GM21360 (cell line): ENCODE data around the gene OSER1.
A peak's percentile ranks its signal among the peaks of the same experiment; 100 is the strongest.
"Not testable (repeated sequence)": the region's sequence is repeated elsewhere in the genome, so short reads cannot be mapped to it uniquely, and the experiment has no call there.

ENCODE experiments used
- ATAC-seq: cut with Tn5 transposase; IDR thresholded peaks from one replicate; pipeline ENCODE4 v1.9.1; 2021; ENCODE audit warnings: mild to moderate bottlenecking, moderate library complexity; ENCODE audit not compliant: unreplicated experiment

The OSER1 gene

GRCh38 chr20:44210406-44211176 lies at the start of gene OSER1:
Gene OSER1, minus strand, starts transcription at chr20:44210771. Its CDS starts 3,814 bp downstream, at chr20:44206957.
- peak; percentile 72 for ATAC-seq

DNA sequence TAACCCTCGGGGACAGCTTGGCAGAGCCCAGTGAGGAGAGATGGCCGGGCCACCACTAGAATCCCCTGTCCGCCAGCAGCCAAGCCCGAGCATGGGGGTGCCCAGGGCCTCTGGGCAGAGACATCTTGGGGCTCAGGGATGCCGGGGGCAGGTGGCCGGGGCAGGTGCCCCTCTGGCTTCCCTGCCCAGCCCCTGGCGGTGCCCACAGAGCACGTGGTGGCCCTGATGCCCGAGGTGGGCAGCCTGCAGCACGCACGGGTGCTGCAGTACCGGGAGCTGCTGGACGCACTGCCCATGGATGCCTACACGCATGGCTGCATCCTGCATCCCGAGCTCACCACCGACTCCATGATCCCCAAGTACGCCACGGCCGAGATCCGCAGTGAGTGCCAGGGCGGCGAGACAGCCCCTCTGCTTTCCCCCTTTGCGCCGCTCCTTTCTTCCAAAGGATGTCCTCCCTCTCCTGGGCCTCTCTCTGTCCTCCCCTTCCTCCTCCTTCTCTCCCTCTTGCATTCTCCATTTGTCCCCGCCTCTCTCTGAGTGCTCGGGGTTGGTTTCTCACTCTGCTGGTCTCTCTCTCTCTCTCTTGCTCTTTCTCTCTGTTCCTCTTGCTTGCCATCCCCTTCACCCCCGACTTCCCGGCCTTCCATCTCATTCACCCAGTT lies 47.8 kb upstream of the OSER1 start:
- ATAC-seq: no peak

GRCh38 chr20:44256961-44257360 lies 46.4 kb upstream of the OSER1 start:
- no peak for ATAC-seq

DNA sequence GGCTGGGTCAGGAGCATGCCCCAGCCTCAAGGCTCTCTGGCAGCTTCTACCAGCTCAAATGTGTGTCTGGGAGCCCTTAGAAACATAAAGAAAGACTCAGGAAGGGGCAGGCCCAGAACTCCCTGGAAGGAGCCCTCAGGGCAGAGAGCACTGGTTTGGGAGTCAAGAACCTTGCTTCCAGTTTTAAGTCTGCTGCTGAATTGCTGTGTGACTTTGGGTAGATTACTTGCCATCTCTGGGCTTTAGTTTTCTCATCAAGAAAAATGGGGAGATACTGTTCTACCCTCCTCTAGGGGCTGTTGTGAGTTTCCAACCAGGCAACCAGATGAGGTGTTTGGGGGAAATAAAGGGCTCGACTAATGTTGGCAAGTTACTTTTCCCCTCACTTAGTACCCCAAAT lies 45.4 kb upstream of the OSER1 start:
- no peak for ATAC-seq

GRCh38 chr20:44254073-44254472 lies 43.5 kb upstream of the OSER1 start:
- no peak for ATAC-seq

DNA sequence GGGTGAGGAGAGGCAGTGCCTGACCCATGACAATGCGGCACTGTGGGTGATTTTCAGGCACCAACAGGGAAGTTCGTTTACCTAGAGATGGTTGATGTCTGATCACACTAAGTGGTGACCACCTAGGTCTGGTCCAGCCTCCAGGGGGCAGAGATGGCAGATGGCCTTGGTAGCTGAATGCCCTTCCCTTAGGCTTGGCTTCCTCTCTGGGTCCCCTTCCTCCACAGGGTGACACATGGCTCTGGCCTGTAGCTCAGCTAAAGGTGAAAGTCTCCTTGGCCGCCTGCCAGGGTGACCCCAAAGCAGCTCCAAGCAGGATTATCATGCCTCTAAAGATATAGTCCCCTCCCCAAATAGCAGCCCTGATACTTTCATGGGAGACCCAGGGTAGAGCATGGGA lies 43.0 kb upstream of the OSER1 start:
- no peak for ATAC-seq

- no peak for ATAC-seq
These were observed 40.7 kb upstream of the OSER1 start for GRCh38 chr20:44251284-44251683.

- no peak for ATAC-seq
These were observed 37.8 kb upstream of the OSER1 start for GRCh38 chr20:44248410-44248759.

DNA sequence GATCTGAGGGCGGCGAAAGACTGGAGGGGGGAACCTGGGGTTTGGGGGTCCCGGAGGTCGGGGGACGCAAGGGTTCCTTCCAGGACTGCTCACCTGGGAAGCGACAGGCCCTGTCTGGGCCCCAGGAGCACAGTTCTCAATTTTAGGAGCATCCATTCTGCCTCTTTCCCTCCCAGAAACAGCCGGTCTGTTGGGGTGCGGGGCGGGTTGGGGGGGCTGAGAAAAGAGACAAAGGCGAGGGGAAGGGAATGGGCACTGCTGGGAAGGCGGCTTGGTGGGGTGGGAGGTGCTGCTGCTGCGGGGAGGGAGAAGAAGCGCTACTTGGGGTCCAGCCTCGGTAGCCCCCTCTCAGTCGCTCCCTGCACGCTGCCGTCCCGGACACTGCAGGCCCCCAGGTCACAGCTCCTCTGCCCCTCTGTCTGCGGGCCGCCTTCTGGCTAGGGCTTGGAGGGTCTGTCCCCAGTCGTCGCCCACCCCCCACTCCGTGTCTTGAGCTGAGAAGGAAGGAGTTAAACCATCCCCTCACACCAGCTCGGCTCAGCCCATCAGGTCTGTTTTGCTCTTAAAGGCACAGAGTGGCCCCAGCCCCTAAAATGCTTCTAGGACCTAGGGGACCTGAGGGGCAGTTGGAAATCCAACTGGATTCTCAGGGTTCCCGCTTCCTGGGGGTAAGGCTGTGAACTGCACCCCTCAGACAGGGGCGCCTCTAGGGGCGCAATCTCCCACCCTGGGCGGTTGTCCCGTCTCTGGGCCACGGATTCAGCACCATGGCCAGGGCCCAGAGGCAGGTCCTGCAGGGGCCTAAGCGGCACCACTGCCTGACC lies 37.2 kb upstream of the OSER1 start:
- ATAC-seq: no peak

- ATAC-seq: no peak
These were observed 36.6 kb upstream of the OSER1 start, which contains the start of gene GDAP1L1 for GRCh38 chr20:44247131-44247571. Gene GDAP1L1, plus strand, starts transcription at chr20:44247308. Its CDS starts 27 bp downstream, at chr20:44247335.

DNA sequence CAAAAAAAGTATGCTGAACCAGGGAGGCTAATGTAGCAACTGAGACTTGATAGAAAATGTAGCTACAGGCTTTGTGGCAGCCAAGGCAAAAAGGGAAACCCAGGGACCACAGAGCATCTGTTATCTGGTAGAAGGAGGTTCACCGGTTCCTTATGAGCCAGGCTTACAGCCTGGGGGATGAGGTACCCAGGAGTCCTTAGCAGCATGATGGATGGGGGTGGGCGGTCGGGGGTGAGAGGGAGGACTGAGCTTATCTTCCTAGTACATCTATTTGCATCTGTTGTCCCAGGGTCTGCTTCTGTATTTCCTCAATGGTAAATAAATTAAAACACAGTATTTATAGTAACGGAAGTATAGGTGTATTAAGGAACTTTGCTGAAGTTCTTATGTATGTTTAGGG lies 35.4 kb upstream of the OSER1 start:
- ATAC-seq: no peak

DNA sequence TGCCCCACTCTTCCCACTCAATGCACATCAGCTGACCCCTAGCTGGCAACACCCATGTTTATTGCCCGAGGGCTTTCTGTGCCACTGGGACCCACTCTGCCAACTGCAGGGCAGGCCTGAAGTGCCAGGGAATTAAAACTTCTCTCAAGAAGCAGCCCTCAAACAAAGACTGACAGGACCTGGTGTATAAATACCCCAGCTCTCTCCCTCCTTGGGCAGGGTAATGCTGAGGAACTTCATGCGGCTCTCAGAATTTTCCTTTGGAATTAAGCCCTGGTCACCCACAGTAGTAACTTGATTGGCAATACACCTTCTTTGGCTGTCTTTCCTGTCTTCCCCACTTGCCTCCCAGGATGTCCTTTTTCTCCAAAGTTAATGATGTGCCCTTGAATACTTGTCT lies 31.2 kb upstream of the OSER1 start:
- no peak for ATAC-seq

DNA sequence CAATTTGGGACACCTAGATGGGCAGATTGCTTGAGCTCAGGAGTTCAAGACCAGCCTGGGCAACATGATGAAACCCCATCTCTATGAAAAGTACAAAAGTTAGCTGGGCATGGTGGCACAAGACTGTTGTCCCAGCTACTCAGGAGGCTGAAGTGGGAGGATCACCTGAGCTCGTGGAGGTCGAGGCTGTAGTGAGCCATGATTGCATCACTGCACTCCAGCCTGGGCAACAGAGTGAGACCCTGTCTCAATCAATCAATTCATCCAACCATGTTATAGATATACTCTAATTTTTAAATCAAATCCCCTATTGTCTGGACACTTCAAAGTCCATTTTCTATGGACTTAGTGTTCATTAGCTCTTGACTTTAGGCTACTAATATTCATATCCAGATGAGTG lies 26.3 kb upstream of the OSER1 start:
- not testable (repeated sequence) for ATAC-seq

- ATAC-seq: no peak
These were observed 25.1 kb upstream of the OSER1 start for GRCh38 chr20:44235702-44236101.

- no peak for ATAC-seq
These were observed 24.2 kb upstream of the OSER1 start for GRCh38 chr20:44234566-44235317.

- no peak for ATAC-seq
These were observed 23.0 kb upstream of the OSER1 start for GRCh38 chr20:44233436-44234016.

DNA sequence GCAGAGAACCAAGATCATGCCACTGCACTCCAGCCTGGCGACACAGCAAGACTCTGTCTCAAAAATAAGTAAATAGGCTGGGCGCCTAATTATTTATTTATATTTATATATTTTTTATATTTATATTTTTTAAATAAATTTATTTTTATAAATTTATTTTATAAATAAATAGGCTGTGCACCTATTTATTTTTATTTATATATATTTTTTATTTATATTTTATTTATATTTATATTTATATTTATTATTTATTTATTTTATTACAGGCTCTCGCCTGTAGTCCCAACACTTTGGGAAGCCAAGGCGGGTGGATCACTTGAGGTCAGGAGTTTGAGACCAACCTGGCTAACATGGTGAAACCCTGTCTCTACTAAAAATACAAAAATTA lies 21.9 kb upstream of the OSER1 start:
- not testable (repeated sequence) for ATAC-seq

GRCh38 chr20:44231713-44232468 lies 21.3 kb upstream of the OSER1 start:
- ATAC-seq: no peak

- no peak for ATAC-seq
These were observed 20.6 kb upstream of the OSER1 start for GRCh38 chr20:44231193-44231592.
